ENCODE results near the gene AHRR.
A peak's percentile ranks its signal among the peaks of the same experiment; 100 is the strongest.
"Not testable (repeated sequence)": the region's sequence is repeated elsewhere in the genome, so short reads cannot be mapped to it uniquely, and the experiment has no call there.

Gene AHRR

GRCh38 chr5:321230-321725 is at the start of gene AHRR:
TSS of gene AHRR (plus strand) at chr5:321714. CDS start at chr5:343903, 22,189 bp downstream.
- DNase-seq (ENCODE audit: low read depth in 2 of 2): peak; percentile 41 to 53

GRCh38 chr5:271828-272167 is 49.7 kb upstream of the AHRR start:
- not testable (repeated sequence) for DNase-seq (ENCODE audit: low read depth in 2 of 2)

GRCh38 chr5:273091-273490 is 48.4 kb upstream of the AHRR start:
- not testable (repeated sequence) for DNase-seq (ENCODE audit: low read depth in 2 of 2)

GRCh38 chr5:273491-273890 is 48.0 kb upstream of the AHRR start:
- DNase-seq (ENCODE audit: low read depth in 2 of 2): not testable (repeated sequence)

GRCh38 chr5:274346-274745 is 47.2 kb upstream of the AHRR start:
- not testable (repeated sequence) for DNase-seq (ENCODE audit: low read depth in 2 of 2)

GRCh38 chr5:278646-279045 is 42.9 kb upstream of the AHRR start:
- no peak for DNase-seq (ENCODE audit: low read depth in 2 of 2)

GRCh38 chr5:279051-279665 is 42.4 kb upstream of the AHRR start:
- DNase-seq (ENCODE audit: low read depth in 2 of 2): not testable (repeated sequence)

GRCh38 chr5:285991-286557 is 35.4 kb upstream of the AHRR start:
- no peak for DNase-seq (ENCODE audit: low read depth in 2 of 2)

GRCh38 chr5:290200-290599 is 31.3 kb upstream of the AHRR start:
- not testable (repeated sequence) for DNase-seq (ENCODE audit: low read depth in 2 of 2)

GRCh38 chr5:291345-291744 is 30.2 kb upstream of the AHRR start:
- not testable (repeated sequence) for DNase-seq (ENCODE audit: low read depth in 2 of 2)

- DNase-seq (ENCODE audit: low read depth in 2 of 2): not testable (repeated sequence)
These were observed 26.7 kb upstream of the AHRR start for GRCh38 chr5:294788-295187.

GRCh38 chr5:296207-296606 is 25.3 kb upstream of the AHRR start:
- not testable (repeated sequence) for DNase-seq (ENCODE audit: low read depth in 2 of 2)

- DNase-seq (ENCODE audit: low read depth in 2 of 2): not testable (repeated sequence)
These were observed 24.6 kb upstream of the AHRR start for GRCh38 chr5:296954-297353.

- DNase-seq (ENCODE audit: low read depth in 2 of 2): not testable (repeated sequence)
These were observed 24.1 kb upstream of the AHRR start for GRCh38 chr5:297448-297847.

GRCh38 chr5:297991-298736 is 23.4 kb upstream of the AHRR start:
- not testable (repeated sequence) for DNase-seq (ENCODE audit: low read depth in 2 of 2)

GRCh38 chr5:298737-299125 is 22.8 kb upstream of the AHRR start:
- no peak for DNase-seq (ENCODE audit: low read depth in 2 of 2)

- DNase-seq (ENCODE audit: low read depth in 2 of 2): not testable (repeated sequence)
These were observed 21.6 kb upstream of the AHRR start for GRCh38 chr5:299921-300320.

GRCh38 chr5:300691-301435 is 20.7 kb upstream of the AHRR start:
- DNase-seq (ENCODE audit: low read depth in 2 of 2): not testable (repeated sequence)

GRCh38 chr5:302416-302815 is 19.1 kb upstream of the AHRR start:
- DNase-seq (ENCODE audit: low read depth in 2 of 2): not testable (repeated sequence)

GRCh38 chr5:302966-303365 is 18.5 kb upstream of the AHRR start:
- DNase-seq (ENCODE audit: low read depth in 2 of 2): no peak

- not testable (repeated sequence) for DNase-seq (ENCODE audit: low read depth in 2 of 2)
These were observed 17.8 kb upstream of the AHRR start for GRCh38 chr5:303741-304140.

GRCh38 chr5:305050-305449 is 16.5 kb upstream of the AHRR start:
- DNase-seq (ENCODE audit: low read depth in 2 of 2): no peak
